ENCODE measurements around the gene UNC79.

DNA sequence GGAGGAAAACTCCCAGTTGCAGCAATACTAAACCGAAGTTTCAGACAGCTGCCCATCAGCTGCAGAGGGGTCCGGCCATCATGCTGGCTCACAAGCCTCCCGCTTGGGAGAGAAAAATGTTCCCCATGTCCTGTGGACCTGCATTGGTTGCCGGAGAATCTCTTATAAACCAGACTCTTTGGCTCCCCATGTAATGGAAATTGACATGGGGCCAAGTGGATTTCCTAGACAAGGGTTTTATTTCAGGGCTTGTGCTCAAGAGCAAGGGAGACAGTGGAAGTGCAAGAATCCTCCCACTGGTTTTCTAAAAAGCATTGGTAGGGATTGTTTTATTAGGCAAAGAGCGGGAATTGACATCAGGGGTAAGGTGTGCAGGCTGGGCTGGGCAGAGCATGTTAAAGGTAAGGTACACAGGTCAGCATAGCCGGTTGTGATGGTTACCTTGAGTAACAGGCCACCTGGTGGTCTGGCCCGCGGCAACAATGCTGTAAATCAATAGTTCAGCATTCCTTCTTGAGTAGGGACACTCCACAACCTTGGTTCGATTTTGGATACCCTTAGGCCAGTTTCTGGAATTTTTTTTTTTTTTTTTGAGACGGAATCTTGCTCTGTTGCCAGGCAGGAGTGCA lies 135.4 kb downstream of the UNC79 start:
- TF ChIP-seq POLR2AphosphoS5 (IDR thresholded peaks at IDR 0.05; ENCODE audit: low read depth, low read length) (no peak), POLR2A (IDR thresholded peaks at IDR 0.05; ENCODE audit: low read depth, low read length) (no peak)
